Esophagus muscularis mucosa (tissue), 4 donors: Measurements from ENCODE around the gene UNC119B. TPM values are rescaled to one million over a fixed set of nuclear protein-coding genes. Genes with fewer than 3 reads are reported as not detected.

ENCODE experiments used
- DNase-seq: peaks from one replicate; pipeline ENCODE4 v3.0.0-alpha.2; 2017; ENCODE audit errors: extremely low spot score
- H3K27ac ChIP-seq, 4 donors: fragments of 200-600 bp; sonication (generic); replicated peaks in 1 of 4; 1 replicate in 3 of 4; 2 replicates in 1 of 4; pipeline ENCODE4 v1.5.1; 2016 to 2019; ENCODE audit warnings: mild to moderate bottlenecking in 1 of 4
- H3K27me3 ChIP-seq, 4 donors: fragments of 200-600 bp; sonication (generic); one replicate each; pipeline versions ENCODE4 v1.5.1 to v1.6.0; 2016 to 2019
- H3K36me3 ChIP-seq, 4 donors: fragments of 200-600 bp; sonication (generic); one replicate each; pipeline ENCODE4 v1.5.1; 2016 to 2019
- H3K4me1 ChIP-seq, 4 donors: fragments of 200-600 bp; sonication (generic); one replicate each; pipeline ENCODE4 v1.5.1; 2016 to 2019
- H3K4me3 ChIP-seq, 4 donors: fragments of 200-600 bp; sonication (generic); 1 replicate in 2 of 4; 2 replicates in 2 of 4; pipeline ENCODE4 v1.5.1; 2016 to 2019; ENCODE audit warnings: mild to moderate bottlenecking in 4 of 4, moderate library complexity in 1 of 4
- H3K9me3 ChIP-seq, 4 donors: fragments of 200-600 bp; sonication (generic); 1 replicate in 3 of 4; 2 replicates in 1 of 4; pipeline ENCODE4 v1.5.1; 2016 to 2019
- CTCF ChIP-seq, 3 experiments: fragments of 200-600 bp in 2 of 3; fragments of 450-650 bp in 1 of 3; sonication (generic) in 2 of 3; IDR thresholded peaks; one replicate each; pipeline ENCODE4 v1.5.1; 2017 to 2019; ENCODE audit warnings: antibody characterized with exemption in 3 of 3, mild to moderate bottlenecking in 2 of 3, moderate library complexity in 1 of 3
- EP300 ChIP-seq: sonication (generic); formaldehyde crosslinking; IDR thresholded peaks from one replicate; pipeline ENCODE4 v1.6.1; 2017; ENCODE audit warnings: antibody characterized with exemption
- POLR2A ChIP-seq: fragments of 450-650 bp; IDR thresholded peaks from one replicate; pipeline ENCODE4 v1.6.1; 2017; ENCODE audit warnings: antibody characterized with exemption, moderate library complexity, mild to moderate bottlenecking, low read depth
- POLR2AphosphoS5 ChIP-seq, 2 donors: sonication (generic); formaldehyde crosslinking; IDR thresholded peaks; one replicate each; pipeline ENCODE4 v1.6.1; 2017; ENCODE audit warnings: antibody characterized with exemption in 2 of 2
- WGBS: methylation state at CpG from one replicate; pipeline ENCODE4 v1.1.5; 2018; 5-methylcytosine and 5-hydroxymethylcytosine counted together
- intact Hi-C: fragments of 100-400 bp; cut with DNase I; formaldehyde crosslinking; loops from one replicate; pipeline ENCODE4 v1.15.1; 2023
- total RNA-seq, 4 donors: library from RNA; depleted of rRNA; stranded (reverse); fragments of >200 nt; gene quantifications; one replicate each; pipeline versions ENCODE4 v1.1.0 to v1.2.1, GENCODE V29; 2016

UNC119B gene
- total RNA-seq, 4 donors from 2014 or later: 20.0 to 30.8 (median 28.5) TPM

GRCh38 chr12:120684523-120684932, 25.7 kb upstream of the UNC119B start:
- intact Hi-C loops: no loop called here
- TF ChIP-seq CTCF (IDR thresholded peaks at IDR 0.05) (no peak), POLR2AphosphoS5 (IDR thresholded peaks at IDR 0.05) (no peak), EP300 (no peak), POLR2A (no peak)
- Histone ChIP-seq H3K36me3 (no peaks in the 10 kb centered on the region), H3K4me1 (peaks cover 25 to 31% (median 30%) of the 10 kb centered on the region in 4 donors), H3K27me3 (no peaks in the 10 kb centered on the region), H3K9me3 (no peaks in the 10 kb centered on the region), H3K27ac (no peak overlapping the region), H3K4me3 (no peak overlapping the region)
- DNase-seq: no peak
- WGBS: 82% methylated on average over 7 of the region's 8 CpGs

- H3K4me3 ChIP-seq: peak overlapping the region in 1 of 4 donors; percentile 98
- intact Hi-C loops: loop anchor here (5.0 kb wide), 1 partner anchor 33 kb away; no protein-coding TSS in a partner anchor
- WGBS: 56% methylated on average over 3 of the region's 3 CpGs
Observed at GRCh38 chr12:120685522-120685921, 24.7 kb upstream of the UNC119B start.

GRCh38 chr12:120686151-120686689, 24.0 kb upstream of the UNC119B start:
- Histone ChIP-seq H3K4me3 (peak overlapping the region; percentile 84 to 98 (median 88)), H3K27me3 (no peaks in the 10 kb centered on the region), H3K27ac (peak overlapping the region; percentile 94 to 96 (median 94)), H3K36me3 (no peaks in the 10 kb centered on the region), H3K4me1 (peaks cover 34 to 48% (median 42%) of the 10 kb centered on the region in 4 donors), H3K9me3 (no peaks in the 10 kb centered on the region)
- WGBS: 1% methylated on average over 25 of the region's 46 CpGs
- peak; percentile 99 for DNase-seq
- TF ChIP-seq CTCF (IDR thresholded peaks at IDR 0.05) (no peak), POLR2A (peak; percentile 24), EP300 (no peak), POLR2AphosphoS5 (IDR thresholded peaks at IDR 0.05) (peak; percentile 53 to 83)
- intact Hi-C loops: loop anchor here (5.0 kb wide), 1 partner anchor 34 kb away; no protein-coding TSS in a partner anchor

More at GRCh38 chr12:120685522-120685921, 24.7 kb upstream of the UNC119B start:
- TF ChIP-seq CTCF (IDR thresholded peaks at IDR 0.05) (no peak), POLR2AphosphoS5 (IDR thresholded peaks at IDR 0.05) (no peak), EP300 (no peak), POLR2A (no peak)
- peaks cover 32 to 41% (median 37%) of the 10 kb centered on the region in 4 donors for H3K4me1 ChIP-seq
- H3K36me3 ChIP-seq: no peaks in the 10 kb centered on the region
- H3K27ac ChIP-seq: peak overlapping the region in 3 of 4 donors; percentile 94 to 96 (median 95)
- no peaks in the 10 kb centered on the region for H3K27me3 ChIP-seq
- DNase-seq: no peak
- H3K9me3 ChIP-seq: no peaks in the 10 kb centered on the region

GRCh38 chr12:120686690-120687577, 23.3 kb upstream of the UNC119B start, which contains the start of gene MLEC:
Gene MLEC (plus strand): TSS chr12:120687149. CDS start chr12:120687297, 148 bp downstream.
- Histone ChIP-seq H3K9me3 (no peaks in the 10 kb centered on the region), H3K4me3 (peak within 1 kb of the TSS; percentile 84 to 98 (median 88)), H3K27me3 (no peaks in the 10 kb centered on the region), H3K27ac (peak within 1 kb of the TSS; percentile 94 to 96 (median 94)), H3K4me1 (peaks cover 39 to 55% (median 48%) of the 10 kb centered on the region in 4 donors), H3K36me3 (no peaks in the 10 kb centered on the region)
- 0% methylated on average over 33 of the region's 84 CpGs for WGBS
- TF ChIP-seq EP300 (no peak), POLR2A (no peak), CTCF (IDR thresholded peaks at IDR 0.05) (peak in 2 of 3 experiments; percentile 10 to 26), POLR2AphosphoS5 (IDR thresholded peaks at IDR 0.05) (peak; percentile 87 to 89)
- intact Hi-C loops: loop anchor here (5.0 kb wide), 1 partner anchor 35 kb away; no protein-coding TSS in a partner anchor
- peak; percentile 100 for DNase-seq
